ENCODE results near the gene SMCO4.

- TF ChIP-seq CTCF (conservative IDR thresholded peaks at IDR 0.05; ENCODE audit: low read length) (no peak), EZH2phosphoT487 (IDR thresholded peaks at IDR 0.05; ENCODE audit: borderline replicate concordance, low read depth, low read length) (no peak)
Observed at GRCh38 chr11:93481696-93482095, 61.5 kb downstream of the SMCO4 start.
